Spleen (tissue), 7 donors: ENCODE results near the gene TBXAS1.

ENCODE experiments used
- CTCF ChIP-seq, 11 experiments: fragments of 200-600 bp in 7 of 11; fragments of 450-650 bp in 4 of 11; sonication (generic) in 4 of 11; IDR thresholded peaks in 8 of 11; conservative IDR thresholded peaks in 3 of 11; 1 replicate in 7 of 11; 2 replicates in 4 of 11; pipeline versions ENCODE4 v1.4.0 to v1.8.0; 2016 to 2021; ENCODE audit warnings: antibody characterized with exemption in 11 of 11, inconsistent platforms in 4 of 11, mild to moderate bottlenecking in 1 of 11
- POLR2A ChIP-seq, 3 donors: fragments of 450-650 bp; IDR thresholded peaks; one replicate each; pipeline ENCODE4 v1.5.1; 2017; ENCODE audit warnings: antibody characterized with exemption in 3 of 3, mild to moderate bottlenecking in 1 of 3
- POLR2AphosphoS5 ChIP-seq, 3 donors: sonication (generic); formaldehyde crosslinking; IDR thresholded peaks; one replicate each; pipeline ENCODE4 v1.5.1; 2017; ENCODE audit warnings: antibody characterized with exemption in 3 of 3
- donor health status: DM: no; HTN: no; CAD: no; lungs with moderate emphysema.
- donor health status: DM: no; HTN: no; CAD: no.
- donor health status: DM: no; HTN: no; CAD: no.

- TF ChIP-seq CTCF (IDR thresholded peaks at IDR 0.05 in 8 of 11, conservative IDR thresholded peaks at IDR 0.05 in 3 of 11) (no peak), POLR2A (IDR thresholded peaks at IDR 0.05) (no peak), POLR2AphosphoS5 (IDR thresholded peaks at IDR 0.05) (no peak)
Observed at GRCh38 chr7:140045697-140046096, 216.6 kb downstream of the TBXAS1 start.
